ENCODE data around the gene HOOK1.
"Not testable (repeated sequence)": the region's sequence is repeated elsewhere in the genome, so short reads cannot be mapped to it uniquely, and the experiment has no call there.

Gene HOOK1

DNA sequence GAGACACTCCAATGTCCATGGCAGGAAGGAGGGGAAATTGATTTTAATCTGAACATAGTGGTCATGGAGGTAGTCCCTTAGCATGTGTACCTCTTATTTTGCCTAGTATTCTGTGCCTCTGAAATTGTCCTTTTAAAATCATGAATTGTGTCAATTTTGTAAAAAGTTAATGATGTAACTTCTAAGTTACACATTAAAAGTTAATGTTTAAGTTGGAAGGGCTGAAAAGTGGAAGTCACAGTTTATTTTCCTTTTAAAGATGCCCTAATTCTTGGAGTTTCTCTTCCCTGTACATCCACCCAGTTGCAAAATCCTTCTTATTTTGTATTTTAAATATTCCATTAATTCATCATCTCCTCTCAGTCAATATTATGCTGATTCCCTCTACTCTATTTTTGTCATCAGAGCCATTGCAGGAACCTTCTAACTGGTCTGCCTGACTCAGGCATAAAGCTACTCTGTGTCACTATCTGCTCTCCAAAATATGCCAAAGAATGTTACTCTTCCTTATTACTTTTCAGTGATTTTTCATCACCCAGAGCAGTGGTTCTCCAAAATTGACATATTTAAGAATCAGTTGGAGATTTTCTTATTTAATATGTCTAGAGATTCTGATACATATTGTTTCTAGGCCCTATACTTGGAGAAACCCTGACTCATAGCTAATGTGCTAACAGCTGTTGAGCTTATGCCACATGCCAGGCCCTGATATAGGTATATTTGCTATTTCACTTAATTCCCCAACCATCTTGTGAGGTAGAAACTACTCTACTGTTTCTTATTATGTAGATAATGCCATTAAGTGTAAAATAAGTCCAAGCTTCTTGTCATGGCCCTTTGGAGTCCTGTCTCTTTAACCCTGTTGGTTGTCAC is 5.1 kb downstream of the HOOK1 start:
- no peak for FAIRE-seq
- no peak for DNase-seq (ENCODE audit: low spot score)

DNA sequence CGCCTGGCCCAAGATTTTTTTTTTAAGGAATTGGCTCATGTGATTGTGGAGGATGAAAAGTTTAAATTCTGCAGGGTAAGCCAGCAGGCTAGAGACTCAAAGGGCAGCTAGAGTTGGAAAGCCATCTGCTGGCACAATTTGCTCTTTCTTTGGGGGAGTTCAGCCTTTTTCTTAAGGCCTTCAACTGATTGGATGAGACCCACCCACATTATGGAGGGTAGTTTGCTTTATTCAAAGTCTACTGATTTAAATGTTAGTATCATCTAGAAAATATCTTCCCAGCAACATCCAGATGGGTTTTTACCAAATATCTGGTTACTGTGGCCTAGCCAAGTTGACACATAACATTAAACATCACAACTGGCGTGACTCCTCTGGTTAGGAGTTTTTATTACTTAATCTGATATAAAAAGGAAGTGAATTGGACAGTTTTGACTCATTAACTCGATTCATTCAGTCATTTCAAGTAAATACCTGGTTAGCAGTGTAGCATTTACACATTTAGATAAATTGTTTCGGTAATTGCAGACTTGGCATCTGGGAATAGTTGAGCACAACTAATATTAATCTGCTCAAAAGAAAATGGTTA is 12.4 kb downstream of the HOOK1 start:
- FAIRE-seq (no peak), DNase-seq (ENCODE audit: low spot score) (no peak)

DNA sequence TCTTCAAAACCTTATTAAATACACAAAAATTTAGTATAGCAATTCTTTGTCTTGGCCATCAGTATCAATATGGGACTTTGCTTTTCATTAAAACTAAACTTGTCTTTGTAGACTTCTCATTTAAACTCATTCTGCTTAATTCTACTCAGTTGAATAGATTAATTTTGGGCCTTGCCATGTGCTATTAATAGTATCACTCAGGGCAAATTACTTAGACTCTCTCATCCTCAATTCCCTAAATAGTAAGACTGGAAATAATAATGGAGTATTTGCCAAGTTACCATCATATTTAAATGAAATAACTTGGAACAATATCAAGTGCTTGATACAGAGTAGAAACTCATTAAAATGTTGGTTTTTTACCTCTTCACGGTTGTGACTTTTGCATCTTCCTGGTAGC is 13.4 kb downstream of the HOOK1 start:
- FAIRE-seq (no peak), DNase-seq (ENCODE audit: low spot score) (no peak)

DNA sequence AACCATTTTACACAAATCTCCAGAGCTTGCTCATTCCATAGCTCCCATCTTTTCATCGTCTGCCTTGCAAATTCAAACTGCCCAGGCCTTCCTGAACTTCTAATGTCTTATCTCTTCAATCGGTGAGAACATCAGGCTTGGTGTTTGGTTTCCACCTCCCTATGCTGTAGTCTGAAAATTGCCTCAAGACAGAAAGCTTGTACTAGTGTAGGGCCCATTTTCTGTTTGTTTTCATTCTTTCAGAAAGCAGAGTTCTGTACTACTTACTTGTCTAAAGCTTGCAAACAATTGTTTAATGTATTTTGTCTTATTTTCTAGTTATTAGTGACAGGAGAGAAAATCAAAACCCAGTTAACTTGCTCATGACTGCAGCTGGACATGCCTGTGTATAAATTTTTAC is 16.8 kb downstream of the HOOK1 start:
- FAIRE-seq = no peak

DNA sequence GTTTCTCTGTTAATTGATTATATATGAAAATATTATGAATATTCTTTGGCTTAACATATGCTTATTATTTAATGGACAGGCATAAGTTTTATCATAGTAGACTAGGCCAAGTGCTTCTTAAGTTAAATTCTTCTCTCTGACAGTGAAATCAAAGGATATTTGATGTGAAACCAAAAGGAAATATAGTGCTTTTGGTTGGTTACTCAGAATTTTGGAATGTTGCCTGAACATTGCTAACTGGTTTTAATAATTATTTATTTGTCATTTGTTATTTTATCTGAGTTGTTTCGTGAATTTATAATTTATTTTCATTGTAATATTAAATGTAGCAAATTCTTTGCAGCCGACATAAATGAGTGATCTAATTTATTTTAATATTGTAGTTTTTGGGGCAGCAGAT is 18.3 kb downstream of the HOOK1 start:
- DNase-seq (ENCODE audit: low spot score) (no peak), FAIRE-seq (no peak)

More for the DNA sequence above, 16.8 kb downstream of the HOOK1 start:
- no peak for DNase-seq (ENCODE audit: low spot score)

DNA sequence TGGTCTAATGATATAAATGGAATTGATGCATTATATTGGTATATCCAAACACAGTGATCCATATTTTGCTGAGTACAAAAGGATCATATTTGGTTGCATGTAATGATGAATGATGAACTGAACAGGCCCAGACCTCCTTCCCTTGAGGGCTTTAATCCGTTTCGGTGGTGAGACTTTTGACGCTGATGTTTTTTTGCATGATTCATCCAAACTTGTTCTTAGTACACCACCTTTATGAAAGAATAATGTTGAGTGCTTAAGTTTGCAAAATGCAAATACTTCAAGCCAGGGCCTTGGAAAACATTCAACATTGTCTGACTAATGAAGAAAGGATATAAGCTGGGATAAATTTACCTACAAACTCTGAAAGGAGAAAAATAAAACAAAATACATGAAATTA is 19.2 kb downstream of the HOOK1 start:
- FAIRE-seq (no peak), DNase-seq (ENCODE audit: low spot score) (no peak)

DNA sequence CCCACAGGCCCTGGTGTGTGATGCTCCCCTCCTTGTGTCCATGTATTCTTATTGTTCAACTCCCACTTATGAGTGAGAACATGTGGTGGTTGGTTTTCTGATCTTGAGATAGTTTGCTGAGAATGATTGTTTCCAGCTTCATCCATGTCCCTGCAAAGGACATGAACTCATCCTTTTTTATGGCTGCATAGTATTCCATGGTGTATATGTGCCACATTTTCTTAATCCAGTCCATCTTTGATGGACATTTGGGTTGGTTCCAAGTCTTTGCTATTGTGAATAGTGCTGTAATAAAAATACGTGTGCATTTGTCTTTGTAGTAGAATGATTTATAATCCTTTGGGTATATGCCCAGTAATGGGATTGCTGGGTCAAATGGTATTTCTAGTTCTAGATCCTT is 23.1 kb downstream of the HOOK1 start:
- FAIRE-seq = not testable (repeated sequence)

DNA sequence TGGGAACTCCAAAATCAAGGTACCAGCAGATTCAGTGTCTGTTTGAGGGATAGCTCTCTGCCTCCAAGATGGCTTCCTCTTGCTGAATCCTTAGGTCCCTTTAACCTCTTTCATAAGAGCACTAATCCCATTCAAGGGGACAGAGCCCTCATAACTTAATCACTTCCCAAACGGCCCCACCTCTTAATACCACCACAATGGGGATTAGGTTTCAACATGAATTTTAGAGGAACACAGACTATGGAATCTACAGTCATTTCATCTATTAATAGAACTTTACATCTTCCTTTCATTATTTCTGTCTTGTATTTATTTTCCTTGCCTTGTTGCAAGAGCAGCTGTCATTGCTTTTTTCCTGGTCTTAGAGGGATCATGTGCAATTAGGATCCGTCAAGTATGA is 30.3 kb downstream of the HOOK1 start:
- FAIRE-seq (no peak), DNase-seq (ENCODE audit: low spot score) (no peak)

More for the DNA sequence above, 23.1 kb downstream of the HOOK1 start:
- not testable (repeated sequence) for DNase-seq (ENCODE audit: low spot score)

DNA sequence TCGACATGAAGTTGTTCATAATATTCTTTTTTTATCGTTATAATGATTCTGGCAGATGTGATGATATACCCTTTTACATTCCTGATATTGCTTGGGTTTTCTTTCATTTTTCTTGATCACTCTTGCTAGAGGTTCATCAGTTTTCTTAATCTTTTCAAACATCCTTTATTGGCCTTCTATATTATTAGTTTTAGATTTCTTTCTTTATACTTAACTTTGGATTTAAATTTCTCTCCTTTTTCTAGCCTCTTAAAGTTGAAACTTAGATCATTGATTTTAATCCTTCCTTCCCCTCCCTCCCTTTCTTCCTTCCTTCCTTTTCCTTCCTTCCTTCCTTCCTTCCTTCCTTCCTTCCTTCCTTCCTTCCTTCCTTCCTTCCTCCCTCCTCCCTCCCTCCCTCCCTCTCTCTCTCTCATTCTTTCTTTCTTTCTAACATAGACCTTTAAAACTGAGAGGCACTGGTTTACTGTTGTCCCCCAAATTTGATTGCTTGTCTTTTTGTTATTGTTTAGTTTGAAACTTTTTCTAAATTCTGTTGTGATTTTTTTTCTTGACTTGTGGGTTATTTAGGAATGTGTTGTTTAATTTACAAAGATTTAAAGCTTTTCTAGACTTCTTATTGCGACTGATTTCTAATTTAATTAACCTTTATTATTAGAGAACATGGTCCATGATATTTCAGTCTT is 31.6 kb downstream of the HOOK1 start:
- no peak for FAIRE-seq
- DNase-seq (ENCODE audit: low spot score) = no peak

DNA sequence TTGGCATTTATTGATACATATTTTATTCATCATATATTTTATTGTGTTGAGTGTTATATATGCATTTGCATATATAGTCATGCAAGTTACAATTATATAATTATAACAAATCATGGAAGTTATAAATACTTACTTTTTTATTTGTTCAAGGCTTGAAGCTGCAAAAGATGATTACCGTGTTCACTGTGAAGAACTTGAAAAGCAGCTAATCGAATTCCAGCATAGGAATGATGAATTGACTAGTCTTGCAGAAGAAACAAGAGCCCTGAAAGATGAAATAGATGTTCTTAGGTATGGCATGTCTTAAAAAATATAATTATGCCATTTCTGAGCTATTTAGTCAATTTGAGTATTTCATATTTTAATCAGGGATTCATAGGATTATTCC is 32.1 kb downstream of the HOOK1 start:
- no peak for DNase-seq (ENCODE audit: low spot score)
- no peak for FAIRE-seq

DNA sequence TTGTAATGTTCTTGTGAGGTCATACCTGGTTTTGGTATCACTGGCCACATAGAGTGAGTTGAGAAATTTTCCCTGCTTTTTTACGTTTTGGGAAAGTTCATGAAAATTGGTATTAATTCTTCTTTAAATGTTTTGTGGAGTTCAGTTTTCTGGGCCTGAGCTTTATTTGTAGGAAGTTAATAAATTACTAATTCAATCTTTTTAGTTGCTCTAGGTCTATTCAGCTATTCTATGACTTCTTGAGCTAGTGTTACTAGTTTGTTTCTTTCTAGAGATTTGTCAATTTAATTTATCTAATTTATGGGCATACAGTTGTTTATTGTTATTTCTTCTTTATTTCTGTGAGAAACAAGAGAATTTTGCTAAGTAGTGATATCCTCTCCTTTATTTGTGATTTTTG is 37.4 kb downstream of the HOOK1 start:
- FAIRE-seq (no peak), DNase-seq (ENCODE audit: low spot score) (no peak)

DNA sequence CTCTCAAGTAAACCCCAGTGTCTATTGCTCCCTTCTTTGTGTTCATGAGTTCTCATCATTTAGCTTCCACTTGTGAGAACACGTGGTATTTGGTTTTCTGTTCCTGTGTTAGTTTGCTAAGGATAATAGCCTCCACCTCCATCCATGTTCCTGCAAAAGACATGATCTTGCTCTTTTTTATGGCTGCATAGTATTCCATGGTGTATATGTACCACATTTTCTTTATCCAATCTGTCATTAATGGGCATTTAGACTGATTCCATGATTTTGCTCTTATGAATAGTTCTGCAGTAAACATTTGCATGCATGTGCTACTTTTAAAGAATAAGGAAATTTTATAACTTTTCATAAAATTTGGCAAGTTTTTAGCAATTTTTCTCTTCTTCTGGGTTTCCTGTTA is 40.5 kb downstream of the HOOK1 start:
- DNase-seq (ENCODE audit: low spot score); FAIRE-seq: not testable (repeated sequence)

DNA sequence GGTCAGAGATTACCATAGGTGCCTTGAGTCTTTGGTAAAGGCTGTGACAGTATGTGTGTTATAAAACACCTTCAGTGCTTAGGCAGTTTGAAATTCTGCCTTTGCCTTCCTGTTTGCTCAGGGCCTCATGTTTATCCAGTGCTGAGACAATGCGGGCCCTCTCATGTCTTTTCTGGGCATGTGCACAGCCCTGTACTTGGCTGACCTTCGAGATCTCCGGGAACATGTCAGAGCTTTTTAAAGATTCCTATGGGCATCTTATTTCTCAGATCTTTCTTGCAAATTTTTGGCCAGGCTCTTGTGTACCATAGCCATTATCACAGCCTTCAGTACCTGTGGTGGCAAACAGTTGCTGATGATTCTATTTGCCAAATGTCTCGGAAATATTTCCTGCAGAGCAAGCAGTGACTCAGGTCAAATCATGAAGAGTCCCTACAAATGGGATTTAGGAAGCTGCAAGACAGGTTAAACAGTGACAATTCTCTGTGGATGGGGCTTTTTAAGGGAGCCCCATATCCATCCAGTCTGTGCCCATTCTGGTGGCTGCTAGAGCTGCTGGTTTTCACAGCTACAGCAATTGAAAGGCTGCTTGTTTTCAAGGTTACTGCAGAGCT is 42.1 kb downstream of the HOOK1 start:
- no peak for FAIRE-seq
- DNase-seq (ENCODE audit: low spot score) = no peak

DNA sequence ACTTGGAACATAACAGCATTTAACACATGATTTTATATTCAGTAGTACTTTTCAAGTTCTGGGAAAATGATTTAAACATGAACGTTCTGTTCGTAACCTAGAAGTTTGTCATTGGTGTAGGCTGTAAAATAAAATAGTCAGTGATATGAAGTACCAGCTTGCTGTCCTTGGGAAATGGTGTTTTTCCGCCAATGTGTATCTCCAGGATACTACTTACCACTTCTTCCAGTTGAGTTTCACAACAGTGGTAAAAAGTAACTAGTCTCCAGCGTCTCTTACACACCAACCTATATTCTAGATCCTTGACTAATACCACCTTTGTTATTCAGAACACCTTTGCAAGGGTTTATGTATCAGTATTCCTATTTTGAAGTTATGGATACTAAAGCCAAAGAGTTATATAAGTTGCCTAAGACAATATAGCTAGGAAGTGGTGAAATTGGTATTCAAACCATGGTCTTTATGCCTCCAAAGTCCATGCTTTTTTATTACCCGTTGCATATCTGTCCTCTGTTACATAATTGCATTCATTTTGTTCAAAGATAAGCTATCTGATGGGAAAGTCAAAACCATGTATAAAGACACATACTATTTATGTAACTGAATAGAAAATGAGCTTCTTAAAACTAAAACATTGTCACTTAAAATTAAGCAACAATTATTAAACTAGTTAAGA is 43.1 kb downstream of the HOOK1 start:
- FAIRE-seq = no peak

DNA sequence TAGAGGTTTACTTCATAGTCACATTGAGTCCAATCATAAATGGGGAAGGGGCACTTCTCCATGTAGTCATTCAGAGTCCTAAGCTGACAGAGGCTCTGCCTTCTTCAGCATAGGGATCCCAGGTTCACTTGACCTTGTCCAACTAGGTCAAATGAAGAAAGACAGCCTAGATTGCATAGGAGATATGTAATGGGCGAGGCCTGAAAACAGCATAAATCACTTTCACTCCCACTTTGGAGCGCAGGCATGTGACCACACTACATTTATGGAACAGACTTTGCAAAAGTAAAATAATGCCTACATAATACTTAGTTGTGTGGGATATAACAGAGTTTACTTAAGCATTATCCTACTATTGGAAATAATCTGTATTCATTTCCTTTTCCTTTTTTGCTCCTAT is 51.7 kb downstream of the HOOK1 start:
- DNase-seq (ENCODE audit: low spot score) = no peak
- no peak for FAIRE-seq

More for the DNA sequence above, 43.1 kb downstream of the HOOK1 start:
- no peak for DNase-seq (ENCODE audit: low spot score)

DNA sequence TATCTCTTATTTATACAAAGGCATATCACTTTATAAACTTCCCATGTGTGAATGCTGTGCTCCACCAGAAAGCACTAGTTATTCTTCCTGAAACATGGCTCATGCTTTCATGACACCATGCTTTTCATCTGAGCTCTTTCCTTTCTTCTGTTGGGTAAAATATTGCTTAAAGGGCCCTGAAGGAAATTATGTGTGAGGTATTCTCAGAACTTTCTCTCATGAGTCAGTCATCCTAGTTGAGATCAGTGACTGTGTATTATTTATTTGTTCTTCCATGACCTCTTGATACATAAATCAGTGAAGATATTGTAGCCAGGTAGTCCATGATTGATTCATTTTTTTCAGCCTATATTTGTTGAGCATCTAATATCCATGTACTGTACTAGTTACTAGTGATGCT is 57.0 kb downstream of the HOOK1 start:
- no peak for FAIRE-seq

DNA sequence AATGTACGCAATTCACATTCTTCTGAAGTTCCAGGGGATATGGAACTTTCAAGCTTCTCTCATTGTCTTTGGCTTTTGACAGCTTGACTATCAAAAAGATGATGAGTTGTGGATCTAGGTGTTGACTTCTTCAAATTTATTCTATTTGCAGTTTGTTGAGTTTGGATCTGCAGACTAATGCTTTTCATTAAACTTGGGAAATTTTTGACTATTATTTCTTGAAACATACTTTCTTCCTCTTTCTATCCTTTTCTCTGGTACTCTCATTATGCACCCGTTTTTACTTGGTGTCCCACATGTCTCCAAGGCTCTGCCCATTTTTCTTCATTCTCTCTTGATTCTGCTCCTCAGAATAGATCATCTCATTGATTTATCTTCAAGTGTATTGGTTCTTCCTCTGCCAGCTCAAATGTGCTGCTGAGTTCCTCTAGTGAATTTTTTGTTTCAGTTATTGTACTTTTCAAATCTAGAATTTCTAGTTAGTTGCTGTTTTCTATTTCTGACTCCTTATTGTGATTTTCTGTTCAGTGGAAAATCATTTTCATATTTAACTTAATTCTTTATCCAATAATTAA is 62.4 kb downstream of the HOOK1 start:
- DNase-seq (ENCODE audit: low spot score) (no peak), FAIRE-seq (no peak)

More for the DNA sequence above, 57.0 kb downstream of the HOOK1 start:
- DNase-seq (ENCODE audit: low spot score) = no peak

DNA sequence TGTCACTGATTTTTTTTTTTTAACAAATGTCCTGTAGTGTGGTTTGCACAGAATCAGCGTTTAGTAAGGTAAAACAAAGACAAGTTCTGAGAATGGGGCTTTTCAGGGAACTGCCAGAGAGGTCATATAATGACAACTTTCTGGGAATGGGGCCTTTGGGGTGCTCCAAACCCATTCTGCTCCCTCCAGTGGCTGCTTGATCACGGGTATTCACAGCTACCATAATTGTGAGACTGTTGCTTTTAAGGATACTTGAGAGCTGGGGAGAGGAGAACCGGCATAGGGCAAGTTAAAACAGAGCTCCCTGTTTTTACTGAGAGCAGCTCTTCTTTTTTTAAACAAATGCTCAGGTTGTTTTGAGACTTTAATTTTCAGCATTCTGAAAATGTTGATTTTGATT is 63.6 kb downstream of the HOOK1 start:
- DNase-seq (ENCODE audit: low spot score) = no peak
- no peak for FAIRE-seq

DNA sequence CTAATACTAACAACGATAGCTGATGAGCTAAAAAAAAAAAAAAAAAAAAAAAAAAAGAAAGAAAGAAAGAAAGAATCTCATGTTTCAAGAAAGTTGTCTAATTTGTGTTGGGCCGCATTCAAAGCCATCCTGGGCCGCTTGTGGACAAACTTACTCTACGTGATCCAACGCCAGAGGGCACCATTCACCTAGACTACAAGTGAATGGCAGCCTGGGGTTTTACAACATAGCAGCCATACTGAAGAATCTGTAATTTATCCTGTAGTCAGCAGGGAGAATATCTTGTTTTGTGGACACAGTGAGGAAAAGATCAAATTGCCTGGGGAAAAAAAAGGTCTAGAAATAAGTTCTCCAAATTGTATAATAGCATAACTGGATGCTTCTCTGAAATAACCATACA is 64.8 kb downstream of the HOOK1 start:
- DNase-seq (ENCODE audit: low spot score) (peak; percentile 36), FAIRE-seq (no peak)

DNA sequence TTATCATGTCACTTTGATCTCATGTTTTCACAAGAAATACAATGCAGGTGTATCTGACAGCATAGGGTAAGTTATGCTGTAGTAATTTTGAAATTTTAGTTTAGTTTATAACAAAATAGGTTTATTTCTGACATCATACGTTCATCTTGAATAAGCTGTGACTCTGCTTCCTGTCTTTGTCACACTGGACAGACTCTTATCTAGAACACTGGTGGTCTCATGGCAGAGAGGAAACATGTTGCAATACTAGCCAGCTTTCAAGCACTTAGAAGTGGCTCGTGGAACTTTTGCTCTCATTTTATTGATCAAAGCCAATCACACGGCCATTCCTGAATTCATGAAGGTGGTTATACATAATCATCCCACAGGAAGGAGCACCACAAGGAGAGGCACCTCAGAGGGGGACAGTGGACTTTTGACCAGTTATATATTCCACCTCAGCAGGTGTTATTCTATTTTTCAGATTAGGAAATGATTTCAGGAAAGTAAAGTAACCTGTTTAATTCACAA is 65.3 kb downstream of the HOOK1 start:
- FAIRE-seq (no peak), DNase-seq (ENCODE audit: low spot score) (no peak)

DNA sequence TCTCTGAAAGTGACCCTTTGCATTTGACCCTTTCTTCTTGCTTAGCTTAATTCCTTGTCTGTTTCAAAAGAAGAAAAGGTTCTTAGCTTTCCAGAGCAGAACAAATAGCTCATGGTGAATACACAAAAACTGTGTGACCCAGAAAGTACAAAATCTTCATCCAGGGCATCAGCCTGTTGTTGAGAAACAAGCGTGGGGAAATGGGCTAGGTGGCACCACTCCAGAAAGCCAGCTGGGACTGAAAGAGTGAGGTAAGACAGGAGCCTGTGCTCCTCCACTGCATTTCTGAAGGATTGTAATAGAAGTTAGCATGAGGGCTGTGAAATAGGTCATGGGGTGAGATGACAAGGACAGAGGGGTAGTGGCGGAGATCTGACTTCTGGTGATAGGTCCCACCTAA is 66.0 kb downstream of the HOOK1 start:
- FAIRE-seq (no peak), DNase-seq (ENCODE audit: low spot score) (no peak)
